ENCODE data around the gene EFS.
"Not testable (repeated sequence)": the region's sequence is repeated elsewhere in the genome, so short reads cannot be mapped to it uniquely, and the experiment has no call there.

The EFS gene

GRCh38 chr14:23399136-23399535 lies 34.2 kb upstream of the EFS start:
- DNase-seq: no peak

- no peak for DNase-seq
These were observed 33.4 kb upstream of the EFS start for GRCh38 chr14:23398348-23398747.

GRCh38 chr14:23396781-23397407 lies 31.9 kb upstream of the EFS start:
- no peak for DNase-seq

- DNase-seq: no peak
These were observed 31.2 kb upstream of the EFS start for GRCh38 chr14:23396126-23396525.

- no peak for DNase-seq
These were observed 27.6 kb upstream of the EFS start for GRCh38 chr14:23392613-23393012.

- not testable (repeated sequence) for DNase-seq
These were observed 24.9 kb upstream of the EFS start for GRCh38 chr14:23389871-23390270.

- DNase-seq: no peak
These were observed 24.4 kb upstream of the EFS start for GRCh38 chr14:23389396-23389795.

GRCh38 chr14:23388996-23389395 lies 24.0 kb upstream of the EFS start:
- no peak for DNase-seq

GRCh38 chr14:23387916-23388882 lies 23.2 kb upstream of the EFS start:
- no peak for DNase-seq

GRCh38 chr14:23386999-23387398 lies 22.0 kb upstream of the EFS start:
- no peak for DNase-seq

GRCh38 chr14:23386266-23386657 lies 21.3 kb upstream of the EFS start:
- not testable (repeated sequence) for DNase-seq

GRCh38 chr14:23385642-23386265 lies 20.8 kb upstream of the EFS start:
- no peak for DNase-seq

GRCh38 chr14:23385244-23385641 lies 20.3 kb upstream of the EFS start:
- no peak for DNase-seq

GRCh38 chr14:23384364-23385080 lies 19.6 kb upstream of the EFS start:
- no peak for DNase-seq

GRCh38 chr14:23382731-23383440 lies 17.9 kb upstream of the EFS start:
- no peak for DNase-seq

- DNase-seq: no peak
These were observed 17.3 kb upstream of the EFS start for GRCh38 chr14:23382276-23382675.

GRCh38 chr14:23381871-23382270 lies 16.9 kb upstream of the EFS start:
- DNase-seq: no peak

GRCh38 chr14:23380976-23381375 lies 16.0 kb upstream of the EFS start:
- DNase-seq: no peak

- DNase-seq: no peak
These were observed 15.4 kb upstream of the EFS start for GRCh38 chr14:23380197-23380914.

- no peak for DNase-seq
These were observed 14.6 kb upstream of the EFS start for GRCh38 chr14:23379366-23380196.

Measured in kidney glomerular epithelial cell (primary cell).